ENCODE data around the gene SLAIN2.
A peak's percentile ranks its signal among the peaks of the same experiment; 100 is the strongest.

SLAIN2 gene

DNA sequence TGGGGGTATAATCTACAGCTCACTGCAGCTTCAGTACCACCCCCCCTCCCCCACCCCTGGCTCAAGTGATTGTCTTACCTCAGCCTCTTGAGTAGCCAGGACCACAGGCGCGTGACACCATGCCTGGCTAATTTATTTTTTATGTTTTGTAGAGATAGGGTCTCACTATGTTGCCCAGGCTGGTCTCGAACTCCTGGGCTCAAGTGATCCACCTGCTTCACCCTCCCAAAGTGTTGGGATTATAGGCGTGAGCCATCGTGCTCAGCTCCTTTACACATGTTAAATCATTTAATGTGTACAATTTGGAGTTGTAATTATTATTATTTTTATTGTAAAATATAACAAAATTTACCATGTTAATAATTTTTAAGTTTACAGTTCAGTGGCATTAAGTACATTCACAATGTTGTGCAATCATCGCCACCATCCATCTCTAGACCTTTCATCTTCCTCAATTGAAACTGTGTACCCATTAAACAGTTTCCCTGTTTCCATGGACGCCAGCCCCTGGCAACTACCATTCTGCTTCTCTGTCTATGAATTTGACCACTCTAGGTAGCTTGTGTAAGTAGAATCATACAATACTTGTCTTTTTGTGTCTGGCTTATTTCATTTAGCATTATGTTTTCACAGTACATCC lies 6.1 kb downstream of the SLAIN2 start:
- Histone ChIP-seq H3K9ac (ENCODE audit: low read length) (no peak overlapping the region), H3K27me3 (replicated peaks; ENCODE audit: control insufficient read depth, insufficient read depth, low read length) (no peaks in the 10 kb centered on the region), H3K4me1 (ENCODE audit: control insufficient read depth, insufficient read depth, low read length) (peaks cover 30% of the 10 kb centered on the region), H3K9me3 (ENCODE audit: control insufficient read depth, low read length) (no peaks in the 10 kb centered on the region), H3K36me3 (ENCODE audit: control insufficient read depth, insufficient read depth, low read length, severe bottlenecking) (no peaks in the 10 kb centered on the region), H3K4me3 (ENCODE audit: low read length) (no peak overlapping the region)
- DNase-seq (ENCODE audit: low read depth): no peak

DNA sequence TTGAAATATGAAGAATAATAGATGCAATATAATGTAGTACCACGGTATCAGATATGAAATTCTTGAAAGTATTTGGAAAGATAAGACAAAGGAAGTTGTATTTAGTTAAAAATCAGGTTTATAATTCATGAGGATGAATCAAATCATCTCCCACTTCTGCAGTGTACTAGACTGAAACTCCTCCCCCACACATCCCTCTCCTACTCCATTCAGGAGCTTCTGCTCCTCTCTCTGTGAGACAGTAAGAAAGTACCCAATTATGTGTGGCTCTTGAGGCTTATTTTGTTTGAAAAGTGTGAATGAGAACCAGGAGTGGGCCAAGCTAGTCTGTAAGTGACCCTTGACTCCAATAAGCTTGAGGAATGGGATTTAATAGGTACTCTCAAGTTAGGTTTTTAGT lies 9.5 kb downstream of the SLAIN2 start:
- DNase-seq (ENCODE audit: low read depth): no peak
- Histone ChIP-seq H3K27me3 (replicated peaks; ENCODE audit: control insufficient read depth, insufficient read depth, low read length) (no peaks in the 10 kb centered on the region), H3K9me3 (ENCODE audit: control insufficient read depth, low read length) (no peaks in the 10 kb centered on the region), H3K4me3 (ENCODE audit: low read length) (no peak overlapping the region), H3K9ac (ENCODE audit: low read length) (no peak overlapping the region), H3K36me3 (ENCODE audit: control insufficient read depth, insufficient read depth, low read length, severe bottlenecking) (no peaks in the 10 kb centered on the region), H3K4me1 (ENCODE audit: control insufficient read depth, insufficient read depth, low read length) (peaks cover 13% of the 10 kb centered on the region)

DNA sequence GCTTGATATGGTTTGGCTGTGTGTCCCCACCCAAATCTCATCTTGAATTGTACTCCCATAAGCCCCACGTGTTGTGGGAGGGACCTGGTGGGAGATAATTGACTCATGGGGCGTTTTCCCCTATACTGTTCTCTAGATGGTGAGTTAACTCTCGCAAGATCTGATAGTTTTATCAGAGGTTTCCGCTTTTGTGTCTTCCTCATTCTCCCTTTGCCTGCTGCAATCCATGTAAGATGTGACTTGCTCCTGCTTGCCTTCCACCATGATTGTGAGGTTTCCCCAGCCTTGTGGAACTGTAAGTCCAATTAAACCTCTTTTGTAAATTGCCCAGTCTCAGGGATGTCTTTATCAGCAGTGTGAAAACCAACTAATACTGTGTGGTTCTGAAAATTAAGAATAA lies 11.5 kb downstream of the SLAIN2 start:
- H3K9ac ChIP-seq (ENCODE audit: low read length): no peak overlapping the region
- peaks cover 16% of the 10 kb centered on the region for H3K4me1 ChIP-seq (ENCODE audit: control insufficient read depth, insufficient read depth, low read length)
- H3K4me3 ChIP-seq (ENCODE audit: low read length): no peak overlapping the region
- H3K9me3 ChIP-seq (ENCODE audit: control insufficient read depth, low read length): no peaks in the 10 kb centered on the region
- no peaks in the 10 kb centered on the region for H3K27me3 ChIP-seq (replicated peaks; ENCODE audit: control insufficient read depth, insufficient read depth, low read length)
- no peak for DNase-seq (ENCODE audit: low read depth)
- no peaks in the 10 kb centered on the region for H3K36me3 ChIP-seq (ENCODE audit: control insufficient read depth, insufficient read depth, low read length, severe bottlenecking)

DNA sequence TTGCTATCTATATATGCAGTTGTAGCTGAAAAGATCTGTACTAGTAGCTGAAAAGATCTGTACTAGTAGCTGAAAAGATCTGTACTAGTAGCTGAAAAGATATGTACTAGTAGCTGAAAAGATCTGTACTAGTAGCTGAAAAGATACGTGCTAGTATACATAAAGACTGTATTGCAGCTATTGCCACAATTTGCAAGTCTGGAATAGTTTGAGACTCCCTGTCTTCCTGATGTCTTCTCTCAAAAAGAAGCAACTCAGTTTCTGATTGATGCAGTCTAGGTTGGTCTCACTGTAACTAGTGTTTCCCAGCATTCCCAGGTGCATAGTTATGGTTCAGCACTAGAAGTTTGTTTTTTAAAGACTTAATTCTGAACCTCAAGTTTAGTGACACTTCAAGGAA lies 15.0 kb downstream of the SLAIN2 start:
- no peak overlapping the region for H3K4me3 ChIP-seq (ENCODE audit: low read length)
- DNase-seq (ENCODE audit: low read depth): peak; percentile 11
- H3K9me3 ChIP-seq (ENCODE audit: control insufficient read depth, low read length): no peaks in the 10 kb centered on the region
- H3K27me3 ChIP-seq (replicated peaks; ENCODE audit: control insufficient read depth, insufficient read depth, low read length): no peaks in the 10 kb centered on the region
- no peak overlapping the region for H3K9ac ChIP-seq (ENCODE audit: low read length)
- peaks cover 25% of the 10 kb centered on the region for H3K4me1 ChIP-seq (ENCODE audit: control insufficient read depth, insufficient read depth, low read length)
- H3K36me3 ChIP-seq (ENCODE audit: control insufficient read depth, insufficient read depth, low read length, severe bottlenecking): no peaks in the 10 kb centered on the region

DNA sequence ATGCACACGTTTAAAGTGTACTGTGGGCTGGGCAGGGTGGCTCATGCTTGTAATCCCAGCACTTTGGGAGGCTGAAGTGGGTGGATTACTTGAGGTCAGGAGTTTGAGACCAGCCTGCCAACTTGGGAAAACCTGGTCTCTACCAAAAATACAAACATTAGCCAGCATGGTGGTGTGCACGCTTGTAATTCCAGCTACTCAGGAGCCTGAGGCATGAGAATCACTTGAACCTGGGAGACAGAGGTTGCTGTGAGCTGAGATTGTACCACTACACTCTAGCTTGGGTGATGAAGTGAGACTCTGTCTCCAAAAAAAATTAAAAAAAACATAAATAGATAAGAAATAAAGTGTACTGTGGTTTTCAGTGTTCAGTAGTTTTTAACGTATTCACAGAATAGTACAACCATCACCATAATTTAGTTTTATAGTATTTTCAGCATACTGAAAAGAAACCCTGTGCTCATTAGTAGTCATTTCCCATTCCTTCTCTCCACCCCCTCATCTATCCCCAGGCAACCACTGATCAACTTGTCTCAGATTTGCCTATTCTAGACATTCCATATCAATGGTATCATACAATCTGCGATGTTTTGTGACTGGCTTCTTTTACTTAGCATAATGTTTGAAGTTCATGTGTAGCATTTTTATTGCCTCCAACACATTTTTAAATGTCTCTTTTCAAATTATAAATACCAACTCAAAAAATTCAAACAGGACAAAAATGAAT lies 19.1 kb downstream of the SLAIN2 start:
- Histone ChIP-seq H3K4me1 (ENCODE audit: control insufficient read depth, insufficient read depth, low read length) (peaks cover 32% of the 10 kb centered on the region), H3K9ac (ENCODE audit: low read length) (no peak overlapping the region), H3K4me3 (ENCODE audit: low read length) (no peak overlapping the region), H3K36me3 (ENCODE audit: control insufficient read depth, insufficient read depth, low read length, severe bottlenecking) (no peaks in the 10 kb centered on the region), H3K9me3 (ENCODE audit: control insufficient read depth, low read length) (no peaks in the 10 kb centered on the region), H3K27me3 (replicated peaks; ENCODE audit: control insufficient read depth, insufficient read depth, low read length) (no peaks in the 10 kb centered on the region)
- peak; percentile 83 for DNase-seq (ENCODE audit: low read depth)

DNA sequence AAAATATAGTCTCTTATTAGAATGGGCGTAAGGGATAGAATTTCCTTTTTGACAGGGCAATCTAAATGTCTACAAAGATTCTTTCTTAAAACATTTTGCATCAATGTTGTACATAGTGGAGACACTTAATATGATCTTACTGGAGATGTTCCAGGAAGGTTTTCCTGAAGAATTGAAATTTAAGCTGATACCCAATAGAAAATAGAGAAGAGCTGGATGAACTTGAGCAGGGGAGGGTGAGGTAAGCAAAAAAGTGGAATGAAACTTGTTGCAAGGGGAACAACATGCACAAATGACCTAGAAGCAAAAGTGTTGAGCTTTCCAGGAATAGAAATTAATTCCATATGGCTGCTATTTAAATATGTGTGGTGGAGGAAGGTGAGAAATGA lies 19.7 kb downstream of the SLAIN2 start:
- Histone ChIP-seq H3K27me3 (replicated peaks; ENCODE audit: control insufficient read depth, insufficient read depth, low read length) (no peaks in the 10 kb centered on the region), H3K36me3 (ENCODE audit: control insufficient read depth, insufficient read depth, low read length, severe bottlenecking) (no peaks in the 10 kb centered on the region), H3K4me3 (ENCODE audit: low read length) (peak overlapping the region; percentile 5), H3K9me3 (ENCODE audit: control insufficient read depth, low read length) (no peaks in the 10 kb centered on the region), H3K4me1 (ENCODE audit: control insufficient read depth, insufficient read depth, low read length) (peaks cover 32% of the 10 kb centered on the region), H3K9ac (ENCODE audit: low read length) (no peak overlapping the region)
- DNase-seq (ENCODE audit: low read depth): peak; percentile 50

DNA sequence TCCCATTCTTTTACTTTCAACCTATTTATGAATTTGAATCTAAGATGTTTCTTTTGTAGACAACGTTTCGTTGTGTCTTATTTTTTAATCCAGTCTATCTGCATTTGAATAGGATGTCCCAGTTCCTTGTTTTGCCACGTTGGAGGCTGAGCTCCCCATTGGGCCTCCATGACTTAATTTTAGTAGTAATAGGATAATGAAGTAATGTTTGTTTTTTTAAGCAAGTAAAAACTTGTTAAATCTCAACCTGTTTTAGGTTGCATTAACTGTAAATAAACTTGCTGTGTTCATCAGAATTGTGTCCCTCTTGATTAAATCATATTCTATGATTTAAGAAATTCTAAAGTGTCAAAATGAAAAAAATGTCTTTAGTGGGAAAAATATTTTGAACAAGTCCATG lies 25.3 kb downstream of the SLAIN2 start:
- Histone ChIP-seq H3K9me3 (ENCODE audit: control insufficient read depth, low read length) (no peaks in the 10 kb centered on the region), H3K27me3 (replicated peaks; ENCODE audit: control insufficient read depth, insufficient read depth, low read length) (no peaks in the 10 kb centered on the region), H3K36me3 (ENCODE audit: control insufficient read depth, insufficient read depth, low read length, severe bottlenecking) (no peaks in the 10 kb centered on the region), H3K4me3 (ENCODE audit: low read length) (no peak overlapping the region), H3K9ac (ENCODE audit: low read length) (no peak overlapping the region), H3K4me1 (ENCODE audit: control insufficient read depth, insufficient read depth, low read length) (peaks cover 15% of the 10 kb centered on the region)
- no peak for DNase-seq (ENCODE audit: low read depth)

DNA sequence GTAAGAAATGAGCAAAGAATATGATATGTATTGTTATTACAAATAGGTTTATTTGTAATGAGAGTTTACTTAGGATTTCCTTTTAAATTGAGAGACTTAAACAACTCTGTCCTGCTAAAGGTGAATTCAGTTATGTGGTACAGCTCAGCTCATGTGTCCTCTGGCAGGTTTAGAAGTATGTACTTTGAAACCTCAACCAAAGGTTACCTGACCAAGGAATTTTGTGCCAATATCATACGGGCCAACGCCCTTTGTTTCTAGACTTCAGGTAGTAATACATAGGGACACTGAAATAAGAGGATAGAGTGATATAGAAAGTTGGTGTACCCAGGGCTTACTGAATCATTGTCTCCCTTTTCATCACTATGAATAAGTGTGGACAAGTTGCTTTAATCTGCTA lies 25.7 kb downstream of the SLAIN2 start:
- Histone ChIP-seq H3K27me3 (replicated peaks; ENCODE audit: control insufficient read depth, insufficient read depth, low read length) (no peaks in the 10 kb centered on the region), H3K4me1 (ENCODE audit: control insufficient read depth, insufficient read depth, low read length) (peaks cover 11% of the 10 kb centered on the region), H3K36me3 (ENCODE audit: control insufficient read depth, insufficient read depth, low read length, severe bottlenecking) (no peaks in the 10 kb centered on the region), H3K9ac (ENCODE audit: low read length) (no peak overlapping the region), H3K9me3 (ENCODE audit: control insufficient read depth, low read length) (no peaks in the 10 kb centered on the region), H3K4me3 (ENCODE audit: low read length) (no peak overlapping the region)
- DNase-seq (ENCODE audit: low read depth): no peak

DNA sequence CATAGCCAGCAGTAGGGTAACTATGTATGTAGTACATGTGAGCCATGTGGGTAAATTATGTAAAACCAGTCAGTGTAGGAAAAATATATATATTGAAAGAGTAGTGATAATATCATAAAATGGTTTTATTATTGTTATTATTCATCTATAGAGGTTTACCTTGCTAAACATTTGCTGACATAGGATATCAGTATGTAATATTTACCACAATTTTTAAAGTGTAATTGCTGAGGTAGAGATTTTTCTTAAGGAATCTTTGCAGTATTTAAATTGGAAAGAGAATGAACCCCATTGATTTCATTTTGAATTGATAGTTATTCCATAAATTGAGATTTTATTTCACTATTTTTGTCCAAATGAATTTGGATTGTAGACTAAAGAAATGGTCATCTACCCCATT lies 27.1 kb downstream of the SLAIN2 start:
- Histone ChIP-seq H3K4me1 (ENCODE audit: control insufficient read depth, insufficient read depth, low read length) (peaks cover 16% of the 10 kb centered on the region), H3K27me3 (replicated peaks; ENCODE audit: control insufficient read depth, insufficient read depth, low read length) (no peaks in the 10 kb centered on the region), H3K36me3 (ENCODE audit: control insufficient read depth, insufficient read depth, low read length, severe bottlenecking) (no peaks in the 10 kb centered on the region), H3K9me3 (ENCODE audit: control insufficient read depth, low read length) (no peaks in the 10 kb centered on the region), H3K4me3 (ENCODE audit: low read length) (no peak overlapping the region), H3K9ac (ENCODE audit: low read length) (no peak overlapping the region)
- DNase-seq (ENCODE audit: low read depth): no peak

DNA sequence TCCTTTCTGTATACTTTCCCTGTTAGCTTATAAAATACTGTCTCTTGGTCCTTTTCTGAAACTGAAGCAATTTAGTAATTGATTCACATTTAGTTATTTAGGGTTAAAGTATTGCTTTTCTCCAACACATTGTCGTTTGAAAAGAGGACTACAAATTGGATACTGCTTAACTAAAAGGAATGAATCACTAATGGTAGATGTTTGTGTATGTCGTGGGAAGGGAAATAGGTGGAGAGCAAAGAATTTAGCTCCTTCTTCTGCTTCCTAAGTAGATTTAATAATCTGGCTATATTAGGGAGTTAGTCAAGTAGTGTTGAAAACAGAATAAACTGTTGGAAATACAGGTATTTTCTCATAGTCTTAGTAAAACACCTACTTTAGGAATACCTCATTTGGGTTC lies 27.9 kb downstream of the SLAIN2 start:
- Histone ChIP-seq H3K36me3 (ENCODE audit: control insufficient read depth, insufficient read depth, low read length, severe bottlenecking) (no peaks in the 10 kb centered on the region), H3K4me1 (ENCODE audit: control insufficient read depth, insufficient read depth, low read length) (peaks cover 16% of the 10 kb centered on the region), H3K27me3 (replicated peaks; ENCODE audit: control insufficient read depth, insufficient read depth, low read length) (no peaks in the 10 kb centered on the region), H3K9me3 (ENCODE audit: control insufficient read depth, low read length) (no peaks in the 10 kb centered on the region), H3K9ac (ENCODE audit: low read length) (no peak overlapping the region), H3K4me3 (ENCODE audit: low read length) (no peak overlapping the region)
- DNase-seq (ENCODE audit: low read depth): no peak

DNA sequence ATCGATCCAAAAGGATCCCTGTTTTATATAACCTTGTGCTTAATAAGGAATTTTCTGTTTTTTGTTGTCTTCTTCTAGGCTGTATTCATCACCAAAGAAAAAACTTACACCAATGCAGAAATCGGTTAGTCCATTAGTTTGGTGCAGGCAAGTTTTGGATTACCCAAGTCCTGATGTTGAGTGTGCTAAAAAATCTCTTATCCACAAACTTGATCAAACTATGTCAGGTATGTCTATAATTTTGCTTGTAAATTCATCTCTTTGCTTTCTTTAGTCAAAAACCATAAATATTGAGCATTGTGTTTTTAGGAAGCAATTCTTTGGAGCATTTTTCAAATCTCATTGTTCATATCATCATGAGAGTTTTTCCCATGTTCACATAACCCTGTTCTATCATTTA lies 28.4 kb downstream of the SLAIN2 start:
- peaks cover 16% of the 10 kb centered on the region for H3K4me1 ChIP-seq (ENCODE audit: control insufficient read depth, insufficient read depth, low read length)
- no peak overlapping the region for H3K9ac ChIP-seq (ENCODE audit: low read length)
- peak; percentile 23 for DNase-seq (ENCODE audit: low read depth)
- H3K9me3 ChIP-seq (ENCODE audit: control insufficient read depth, low read length): no peaks in the 10 kb centered on the region
- no peaks in the 10 kb centered on the region for H3K36me3 ChIP-seq (ENCODE audit: control insufficient read depth, insufficient read depth, low read length, severe bottlenecking)
- H3K27me3 ChIP-seq (replicated peaks; ENCODE audit: control insufficient read depth, insufficient read depth, low read length): no peaks in the 10 kb centered on the region
- H3K4me3 ChIP-seq (ENCODE audit: low read length): no peak overlapping the region

All from adipocyte (in vitro differentiated cells).